ENCODE results near the gene PRKD2. TPM values are rescaled to one million over a fixed set of nuclear protein-coding genes. Genes with fewer than 3 reads are reported as not detected.

The PRKD2 gene
- total RNA-seq, 1 donor from 2014 or later = 14.9 TPM

- H3K9ac ChIP-seq = no peak overlapping the region
These were observed 62.2 kb downstream of the PRKD2 start for GRCh38 chr19:46654621-46655152.

GRCh38 chr19:46650445-46650844 lies 66.5 kb downstream of the PRKD2 start:
- Histone ChIP-seq H4K20me1 (ENCODE audit: low read depth) (peaks cover 7% of the 10 kb centered on the region), H3K4me2 (no peak overlapping the region), H3K27me3 (peaks cover 74% of the 10 kb centered on the region), H3K27ac (no peak overlapping the region), H3F3A (ENCODE audit: low read depth) (peaks cover 17% of the 10 kb centered on the region), H3K79me2 (ENCODE audit: low read depth) (no peaks in the 10 kb centered on the region), H3K36me3 (no peaks in the 10 kb centered on the region), H3K9me3 (ENCODE audit: low read depth) (no peaks in the 10 kb centered on the region), H3K4me1 (peaks cover 10% of the 10 kb centered on the region), H2AFZ (replicated peaks) (no peak overlapping the region), H3K9ac (no peak overlapping the region), H3K4me3 (no peak overlapping the region)
- Mint-ChIP-seq H3K27ac (no peak overlapping the region), H3K9me3 (peaks cover 22% of the 10 kb centered on the region), H3K36me3 (peaks cover 14% of the 10 kb centered on the region), H3K4me3 (peak overlapping the region; percentile 44), H3K27me3 (ENCODE audit: insufficient read depth, low read depth) (peaks cover 43% of the 10 kb centered on the region), H3K4me1 (peaks cover 26% of the 10 kb centered on the region)
- TF ChIP-seq EZH2 (IDR thresholded peaks at IDR 0.05) (no peak), CTCF (IDR thresholded peaks at IDR 0.05) (no peak), EZH2phosphoT487 (IDR thresholded peaks at IDR 0.05) (no peak)
- no peak for DNase-seq (ENCODE audit: low spot score)

More at GRCh38 chr19:46654621-46655152, 62.2 kb downstream of the PRKD2 start:
- no peak overlapping the region for H2AFZ ChIP-seq (replicated peaks)
- H3K27ac Mint-ChIP-seq = peak overlapping the region; percentile 89
- peaks cover 8% of the 10 kb centered on the region for H4K20me1 ChIP-seq (ENCODE audit: low read depth)
- H3K4me3 Mint-ChIP-seq = peak overlapping the region; percentile 33
- no peak for TF ChIP-seq CTCF (IDR thresholded peaks at IDR 0.05)
- no peak for TF ChIP-seq EZH2 (IDR thresholded peaks at IDR 0.05)
- TF ChIP-seq EZH2phosphoT487 (IDR thresholded peaks at IDR 0.05) = no peak
- H3K9me3 ChIP-seq (ENCODE audit: low read depth) = no peaks in the 10 kb centered on the region
- H3K9me3 Mint-ChIP-seq = peaks cover 7% of the 10 kb centered on the region
- peaks cover 5% of the 10 kb centered on the region for H3K36me3 Mint-ChIP-seq
- H3K4me3 ChIP-seq = no peak overlapping the region
- no peak overlapping the region for H3K27ac ChIP-seq
- peaks cover 26% of the 10 kb centered on the region for H3K27me3 Mint-ChIP-seq (ENCODE audit: insufficient read depth, low read depth)
- peaks cover 31% of the 10 kb centered on the region for H3K4me1 Mint-ChIP-seq
- peaks cover 33% of the 10 kb centered on the region for H3F3A ChIP-seq (ENCODE audit: low read depth)
- DNase-seq (ENCODE audit: low spot score) = peak; percentile 70
- peak overlapping the region; percentile 34 for H3K4me2 ChIP-seq
- H3K79me2 ChIP-seq (ENCODE audit: low read depth) = no peaks in the 10 kb centered on the region
- peaks cover 21% of the 10 kb centered on the region for H3K4me1 ChIP-seq
- no peaks in the 10 kb centered on the region for H3K36me3 ChIP-seq
- peaks cover 52% of the 10 kb centered on the region for H3K27me3 ChIP-seq

GRCh38 chr19:46648961-46649960 lies 67.7 kb downstream of the PRKD2 start:
- DNase-seq (ENCODE audit: low spot score) = peak; percentile 29
- Histone ChIP-seq H3K27me3 (peaks cover 86% of the 10 kb centered on the region), H3K27ac (no peak overlapping the region), H3K36me3 (no peaks in the 10 kb centered on the region), H3K9ac (no peak overlapping the region), H3K79me2 (ENCODE audit: low read depth) (no peaks in the 10 kb centered on the region), H2AFZ (replicated peaks) (no peak overlapping the region), H3F3A (ENCODE audit: low read depth) (peaks cover 5% of the 10 kb centered on the region), H3K4me1 (peaks cover 1% of the 10 kb centered on the region), H3K4me3 (no peak overlapping the region), H4K20me1 (ENCODE audit: low read depth) (peaks cover 3% of the 10 kb centered on the region), H3K9me3 (ENCODE audit: low read depth) (no peaks in the 10 kb centered on the region), H3K4me2 (no peak overlapping the region)
- Mint-ChIP-seq H3K4me3 (no peak overlapping the region), H3K27ac (no peak overlapping the region), H3K27me3 (ENCODE audit: insufficient read depth, low read depth) (peaks cover 43% of the 10 kb centered on the region), H3K36me3 (peaks cover 14% of the 10 kb centered on the region), H3K4me1 (peaks cover 18% of the 10 kb centered on the region), H3K9me3 (peaks cover 22% of the 10 kb centered on the region)
- TF ChIP-seq EZH2phosphoT487 (IDR thresholded peaks at IDR 0.05) (peak; percentile 74), EZH2 (IDR thresholded peaks at IDR 0.05) (peak; percentile 79), CTCF (IDR thresholded peaks at IDR 0.05) (no peak)
